Duodenal mucosa (tissue), 2 donors: Measurements from ENCODE around the gene LYPD6B.

Experiments used
- H3K27ac ChIP-seq: one replicate; pipeline ENCODE4 v1.7.0; 2013; ENCODE audit warnings: low read depth, low read length
- H3K27me3 ChIP-seq, 2 donors: one replicate each; pipeline ENCODE4 v1.7.0; 2013; ENCODE audit warnings: low read length in 2 of 2, control low read depth in 1 of 2; ENCODE audit not compliant: insufficient read depth in 2 of 2, control insufficient read depth in 1 of 2
- H3K36me3 ChIP-seq, 2 donors: one replicate each; pipeline ENCODE4 v1.7.0; 2013; ENCODE audit warnings: low read length in 2 of 2, control low read depth in 1 of 2; ENCODE audit not compliant: insufficient read depth in 2 of 2, control insufficient read depth in 1 of 2
- H3K4me1 ChIP-seq, 2 donors: one replicate each; pipeline ENCODE4 v1.7.0; 2013; ENCODE audit warnings: low read length in 2 of 2, control low read depth in 1 of 2; ENCODE audit not compliant: insufficient read depth in 2 of 2, control insufficient read depth in 1 of 2
- H3K4me3 ChIP-seq, 2 donors: one replicate each; pipeline ENCODE4 v1.7.0; 2013; ENCODE audit warnings: low read length in 2 of 2, low read depth in 1 of 2
- H3K9ac ChIP-seq, 2 donors: one replicate each; pipeline ENCODE4 v1.7.0; 2013; ENCODE audit warnings: low read length in 2 of 2, low read depth in 1 of 2
- H3K9me3 ChIP-seq, 2 donors: one replicate each; pipeline ENCODE4 v1.7.0; 2013; ENCODE audit warnings: low read length in 2 of 2, control low read depth in 1 of 2; ENCODE audit not compliant: control insufficient read depth in 1 of 2

The LYPD6B gene

GRCh38 chr2:149058936-149059335, 20.4 kb downstream of the LYPD6B start:
- no peaks in the 10 kb centered on the region for H3K36me3 ChIP-seq
- H3K4me3 ChIP-seq = no peak overlapping the region
- H3K27ac ChIP-seq = no peak overlapping the region
- no peaks in the 10 kb centered on the region for H3K9me3 ChIP-seq
- peaks cover 0 to 9% of the 10 kb centered on the region in 2 donors for H3K4me1 ChIP-seq
- no peaks in the 10 kb centered on the region for H3K27me3 ChIP-seq
- no peak overlapping the region for H3K9ac ChIP-seq

GRCh38 chr2:149059822-149060221, 21.3 kb downstream of the LYPD6B start:
- Histone ChIP-seq H3K9ac (no peak overlapping the region), H3K27ac (no peak overlapping the region), H3K36me3 (no peaks in the 10 kb centered on the region), H3K27me3 (no peaks in the 10 kb centered on the region), H3K4me1 (peaks cover 3 to 16% of the 10 kb centered on the region in 2 donors), H3K9me3 (no peaks in the 10 kb centered on the region), H3K4me3 (no peak overlapping the region)

- Histone ChIP-seq H3K9ac (no peak overlapping the region), H3K4me3 (no peak overlapping the region), H3K27me3 (no peaks in the 10 kb centered on the region), H3K4me1 (peaks cover 6 to 23% of the 10 kb centered on the region in 2 donors), H3K9me3 (no peaks in the 10 kb centered on the region), H3K36me3 (no peaks in the 10 kb centered on the region), H3K27ac (no peak overlapping the region)
Measured at GRCh38 chr2:149061133-149061745, 22.7 kb downstream of the LYPD6B start.

GRCh38 chr2:149062531-149062930, 24.0 kb downstream of the LYPD6B start:
- H3K9me3 ChIP-seq = no peaks in the 10 kb centered on the region
- no peaks in the 10 kb centered on the region for H3K27me3 ChIP-seq
- H3K4me3 ChIP-seq = no peak overlapping the region
- H3K9ac ChIP-seq = no peak overlapping the region
- H3K27ac ChIP-seq = no peak overlapping the region
- peaks cover 6 to 19% of the 10 kb centered on the region in 2 donors for H3K4me1 ChIP-seq
- no peaks in the 10 kb centered on the region for H3K36me3 ChIP-seq

- no peaks in the 10 kb centered on the region for H3K27me3 ChIP-seq
- H3K9ac ChIP-seq = no peak overlapping the region
- H3K36me3 ChIP-seq = no peaks in the 10 kb centered on the region
- no peaks in the 10 kb centered on the region for H3K9me3 ChIP-seq
- no peak overlapping the region for H3K27ac ChIP-seq
- peaks cover 6 to 16% of the 10 kb centered on the region in 2 donors for H3K4me1 ChIP-seq
- no peak overlapping the region for H3K4me3 ChIP-seq
Measured at GRCh38 chr2:149063177-149063576, 24.7 kb downstream of the LYPD6B start.

- H3K9me3 ChIP-seq = no peaks in the 10 kb centered on the region
- no peaks in the 10 kb centered on the region for H3K36me3 ChIP-seq
- no peak overlapping the region for H3K4me3 ChIP-seq
- H3K27me3 ChIP-seq = no peaks in the 10 kb centered on the region
- H3K4me1 ChIP-seq = peaks cover 6 to 16% of the 10 kb centered on the region in 2 donors
- H3K9ac ChIP-seq = no peak overlapping the region
- no peak overlapping the region for H3K27ac ChIP-seq
Measured at GRCh38 chr2:149064365-149064841, 25.9 kb downstream of the LYPD6B start.

GRCh38 chr2:149064856-149065630, 26.5 kb downstream of the LYPD6B start:
- no peak overlapping the region for H3K4me3 ChIP-seq
- H3K9ac ChIP-seq = no peak overlapping the region
- H3K9me3 ChIP-seq = no peaks in the 10 kb centered on the region
- H3K27ac ChIP-seq = no peak overlapping the region
- peaks cover 6 to 16% of the 10 kb centered on the region in 2 donors for H3K4me1 ChIP-seq
- no peaks in the 10 kb centered on the region for H3K36me3 ChIP-seq
- no peaks in the 10 kb centered on the region for H3K27me3 ChIP-seq

GRCh38 chr2:149068225-149068995, 29.9 kb downstream of the LYPD6B start:
- H3K9me3 ChIP-seq = no peaks in the 10 kb centered on the region
- H3K27me3 ChIP-seq = no peaks in the 10 kb centered on the region
- H3K36me3 ChIP-seq = no peaks in the 10 kb centered on the region
- H3K27ac ChIP-seq = no peak overlapping the region
- no peak overlapping the region for H3K9ac ChIP-seq
- H3K4me3 ChIP-seq = no peak overlapping the region
- peaks cover 15 to 34% of the 10 kb centered on the region in 2 donors for H3K4me1 ChIP-seq

GRCh38 chr2:149068996-149069888, 30.7 kb downstream of the LYPD6B start:
- H3K4me1 ChIP-seq = peaks cover 16 to 29% of the 10 kb centered on the region in 2 donors
- no peak overlapping the region for H3K4me3 ChIP-seq
- H3K9ac ChIP-seq = no peak overlapping the region
- no peak overlapping the region for H3K27ac ChIP-seq
- H3K27me3 ChIP-seq = peaks cover 0 to 3% of the 10 kb centered on the region in 2 donors
- no peaks in the 10 kb centered on the region for H3K9me3 ChIP-seq
- H3K36me3 ChIP-seq = no peaks in the 10 kb centered on the region
